ENCODE data around the gene NKAIN2.

Gene NKAIN2

GRCh38 chr6:123803504-123804013, at the start of gene NKAIN2:
Gene NKAIN2, plus strand, starts transcription at chr6:123803865.
- DNase-seq (ENCODE audit: low read depth in 2 of 2) = no peak

- DNase-seq (ENCODE audit: low read depth in 2 of 2) = no peak
These were observed 44.2 kb upstream of the NKAIN2 start for GRCh38 chr6:123759472-123759871.

GRCh38 chr6:123763904-123764303, 39.8 kb upstream of the NKAIN2 start:
- no peak for DNase-seq (ENCODE audit: low read depth in 2 of 2)

GRCh38 chr6:123764722-123765121, 38.9 kb upstream of the NKAIN2 start:
- no peak for DNase-seq (ENCODE audit: low read depth in 2 of 2)

- no peak for DNase-seq (ENCODE audit: low read depth in 2 of 2)
These were observed 34.7 kb upstream of the NKAIN2 start for GRCh38 chr6:123768921-123769320.

- no peak for DNase-seq (ENCODE audit: low read depth in 2 of 2)
These were observed 34.2 kb upstream of the NKAIN2 start for GRCh38 chr6:123769431-123769830.

GRCh38 chr6:123770247-123770949, 33.3 kb upstream of the NKAIN2 start:
- no peak for DNase-seq (ENCODE audit: low read depth in 2 of 2)

- no peak for DNase-seq (ENCODE audit: low read depth in 2 of 2)
These were observed 32.5 kb upstream of the NKAIN2 start for GRCh38 chr6:123771126-123771525.

- no peak for DNase-seq (ENCODE audit: low read depth in 2 of 2)
These were observed 26.1 kb upstream of the NKAIN2 start for GRCh38 chr6:123777563-123777962.

GRCh38 chr6:123780021-123780420, 23.6 kb upstream of the NKAIN2 start:
- no peak for DNase-seq (ENCODE audit: low read depth in 2 of 2)

GRCh38 chr6:123784330-123784729, 19.3 kb upstream of the NKAIN2 start:
- no peak for DNase-seq (ENCODE audit: low read depth in 2 of 2)

- no peak for DNase-seq (ENCODE audit: low read depth in 2 of 2)
These were observed 18.6 kb upstream of the NKAIN2 start for GRCh38 chr6:123785039-123785438.

GRCh38 chr6:123788319-123788718, 15.3 kb upstream of the NKAIN2 start:
- no peak for DNase-seq (ENCODE audit: low read depth in 2 of 2)

GRCh38 chr6:123794190-123794589, 9.5 kb upstream of the NKAIN2 start:
- DNase-seq (ENCODE audit: low read depth in 2 of 2) = no peak

- no peak for DNase-seq (ENCODE audit: low read depth in 2 of 2)
These were observed 8.9 kb upstream of the NKAIN2 start for GRCh38 chr6:123794799-123795198.

- DNase-seq (ENCODE audit: low read depth in 2 of 2) = no peak
These were observed 2.6 kb upstream of the NKAIN2 start for GRCh38 chr6:123801067-123801466.

GRCh38 chr6:123802351-123802696, 1.3 kb upstream of the NKAIN2 start:
- no peak for DNase-seq (ENCODE audit: low read depth in 2 of 2)

- peak; percentile 35 to 67 for DNase-seq (ENCODE audit: low read depth in 2 of 2)
These were observed 765 bp upstream of the NKAIN2 start for GRCh38 chr6:123802697-123803503.

GRCh38 chr6:123804014-123804786, 535 bp downstream of the NKAIN2 start:
- DNase-seq (ENCODE audit: low read depth in 2 of 2) = no peak

GRCh38 chr6:123804787-123805540, 1.3 kb downstream of the NKAIN2 start:
- DNase-seq (ENCODE audit: low read depth in 2 of 2) = no peak

- no peak for DNase-seq (ENCODE audit: low read depth in 2 of 2)
These were observed 2.3 kb downstream of the NKAIN2 start for GRCh38 chr6:123805921-123806320.

- DNase-seq (ENCODE audit: low read depth in 2 of 2) = no peak
These were observed 2.9 kb downstream of the NKAIN2 start for GRCh38 chr6:123806561-123806960.
